A549 (cell line): Measurements from ENCODE around the gene SHOC2. TPM values are rescaled to one million over a fixed set of nuclear protein-coding genes. Genes with fewer than 3 reads are reported as not detected.

Experiments
- ATAC-seq, 2 experiments: fragments of 200-7000 bp in 1 of 2; fragments of >200 bp in 1 of 2; cut with Nextera tagmentation in 1 of 2; cut with Tn5 transposase in 1 of 2; 3 replicates each; pipeline versions ENCODE4 v1.8.0 to v1.9.1; 2018 to 2020; ENCODE audit warnings: mild to moderate bottlenecking in 1 of 2, moderate library complexity in 1 of 2
- CTCF ChIA-PET: fragments of 300-600 bp; sonication (Branson Sonifier 250); formaldehyde crosslinking; extraction: SDS; loops from one replicate; lab custom pipeline; 2021; ENCODE audit warnings: antibody characterized with exemption, inconsistent platforms; lab: Yijun Ruan, JAX
- POLR2A ChIA-PET: fragments of 350-600 bp; formaldehyde crosslinking; extraction: SDS; loops from one replicate; lab custom pipeline; 2021; ENCODE audit warnings: antibody characterized with exemption, inconsistent platforms; lab: Yijun Ruan, JAX
- DNase-seq, 2 experiments: peaks; one replicate each; pipeline versions ENCODE4 v3.0.0 to v3.0.0-alpha.2; 2011 to 2016; ENCODE audit warnings: low read depth in 1 of 2, low spot score in 1 of 2
- FAIRE-seq: peaks from 2 replicates; lab custom pipeline; 2011; peaks lifted over from hg19 to GRCh38; lab: Jason Lieb, UNC
- H3K27ac ChIP-seq, 2 experiments: fragments of >200 bp; sonication (Bioruptor Twin); formaldehyde crosslinking; 3 replicates each; pipeline ENCODE4 v1.5.1; 2016 to 2017
- H3K4me1 ChIP-seq: fragments of >200 bp; sonication (Bioruptor Twin); formaldehyde crosslinking; 3 replicates; pipeline ENCODE4 v1.6.1; 2016
- H3K4me2 ChIP-seq: fragments of >200 bp; sonication (Bioruptor Twin); formaldehyde crosslinking; 3 replicates; pipeline ENCODE4 v1.6.1; 2016
- H3K4me3 ChIP-seq: fragments of >200 bp; sonication (Bioruptor Twin); formaldehyde crosslinking; 3 replicates; pipeline ENCODE4 v1.5.1; 2016
- H3K9me3 ChIP-seq: fragments of >200 bp; sonication (Bioruptor Twin); formaldehyde crosslinking; 3 replicates; pipeline ENCODE4 v1.6.1; 2016
- ATOH8 ChIP-seq: fragments of 250-450 bp; sonication (Bioruptor Pico); IDR thresholded peaks from 2 replicates; pipeline ENCODE4 v1.5.0; 2020; ENCODE audit warnings: low read depth, mild to moderate bottlenecking, moderate library complexity
- BHLHE40 ChIP-seq: IDR thresholded peaks from 2 replicates; pipeline ENCODE4 v1.6.1; 2012; ENCODE audit warnings: low read depth, low read length, inconsistent platforms
- CBX8 ChIP-seq: fragments of 200-600 bp; sonication (generic); IDR thresholded peaks from 2 replicates; pipeline ENCODE4 v1.6.1; 2016
- EHMT2 ChIP-seq: fragments of 200-600 bp; sonication (generic); IDR thresholded peaks from 2 replicates; pipeline ENCODE4 v1.6.1; 2016; ENCODE audit warnings: antibody characterized with exemption, low read depth, mild to moderate bottlenecking, moderate library complexity
- ESRRA ChIP-seq: fragments of 150-350 bp; IDR thresholded peaks from 2 replicates; pipeline ENCODE4 v1.6.1; 2014; ENCODE audit warnings: mild to moderate bottlenecking, low read length, borderline replicate concordance
- FOSB ChIP-seq: fragments of 250-450 bp; sonication (Bioruptor Pico); IDR thresholded peaks from 2 replicates; pipeline ENCODE4 v1.5.0; 2020; ENCODE audit warnings: mild to moderate bottlenecking, moderate library complexity
- FOSL2 ChIP-seq, 2 experiments: fragments of 450-650 bp in 1 of 2; fragments of >200 bp in 1 of 2; sonication (Bioruptor Twin) in 1 of 2; formaldehyde crosslinking; IDR thresholded peaks; 2 replicates each; pipeline versions ENCODE4 v1.5.0 to v1.6.1; 2016 to 2020; ENCODE audit warnings: mild to moderate bottlenecking in 1 of 2, moderate library complexity in 1 of 2
- HDAC2 ChIP-seq: fragments of 200-600 bp; sonication (generic); IDR thresholded peaks from 2 replicates; pipeline ENCODE4 v1.6.1; 2016
- JUN ChIP-seq, 2 experiments: fragments of >200 bp; sonication (Bioruptor Twin); formaldehyde crosslinking; IDR thresholded peaks; 2 replicates in 1 of 2; 3 replicates in 1 of 2; pipeline ENCODE4 v1.6.1; 2016 to 2017
- KDM5A ChIP-seq: fragments of 200-600 bp; sonication (generic); IDR thresholded peaks from 2 replicates; pipeline ENCODE4 v1.6.1; 2016; ENCODE audit warnings: antibody characterized with exemption, mild to moderate bottlenecking
- MAX ChIP-seq: IDR thresholded peaks from 2 replicates; pipeline ENCODE4 v1.6.1; 2012
- MAZ ChIP-seq: fragments of 150-350 bp; IDR thresholded peaks from 2 replicates; pipeline ENCODE4 v1.6.1; 2014; ENCODE audit warnings: antibody characterized with exemption, low read depth, low read length, borderline replicate concordance
- MYC ChIP-seq: IDR thresholded peaks from 2 replicates; pipeline ENCODE4 v1.6.1; 2012; ENCODE audit warnings: mild to moderate bottlenecking, inconsistent platforms, low read length, improper control_type of control experiment, borderline replicate concordance
- NFE2L2 ChIP-seq: fragments of 150-350 bp; conservative IDR thresholded peaks from 2 replicates; pipeline ENCODE4 v1.6.1; 2014; ENCODE audit warnings: low read length
- NR3C1 ChIP-seq: fragments of >200 bp; sonication (Bioruptor Twin); formaldehyde crosslinking; IDR thresholded peaks from 3 replicates; pipeline ENCODE4 v1.6.1; 2017
- PHF8 ChIP-seq: fragments of 200-600 bp; sonication (generic); IDR thresholded peaks from 2 replicates; pipeline ENCODE4 v1.6.1; 2016; ENCODE audit warnings: low read depth, mild to moderate bottlenecking, antibody characterized with exemption, moderate library complexity, borderline replicate concordance
- RARB ChIP-seq: fragments of 250-450 bp; sonication (Bioruptor Pico); IDR thresholded peaks from 2 replicates; pipeline ENCODE4 v1.8.0; 2021; ENCODE audit warnings: mild to moderate bottlenecking, moderate library complexity
- RCOR1 ChIP-seq: fragments of 150-350 bp; IDR thresholded peaks from 2 replicates; pipeline ENCODE4 v1.6.1; 2014; ENCODE audit warnings: antibody characterized with exemption, low read length, low read depth
- RFX5 ChIP-seq: fragments of 450-650 bp; IDR thresholded peaks from 2 replicates; pipeline ENCODE4 v1.7.1; 2014; ENCODE audit warnings: antibody characterized with exemption, mild to moderate bottlenecking, moderate library complexity
- SMC3 ChIP-seq: fragments of >200 bp; sonication (Bioruptor Twin); formaldehyde crosslinking; IDR thresholded peaks from 3 replicates; pipeline ENCODE4 v1.6.1; 2018; ENCODE audit warnings: inconsistent platforms
- TFCP2L1 ChIP-seq: fragments of 250-450 bp; sonication (Bioruptor Pico); IDR thresholded peaks from 2 replicates; pipeline ENCODE4 v1.5.0; 2021; ENCODE audit warnings: mild to moderate bottlenecking
- TP53 ChIP-seq: fragments of 250-450 bp; sonication (Bioruptor Pico); IDR thresholded peaks from 2 replicates; pipeline ENCODE4 v1.5.0; 2021; ENCODE audit warnings: mild to moderate bottlenecking, moderate library complexity
- ZFP36 ChIP-seq: fragments of 450-650 bp; IDR thresholded peaks from 2 replicates; pipeline ENCODE4 v1.6.1; 2014; ENCODE audit warnings: borderline replicate concordance; ENCODE audit not compliant: partially characterized antibody
- WGBS: methylation state at CpG from one replicate; pipeline ENCODE4 v1.1.6; 2017; ENCODE audit errors: missing lambda C conversion rate; 5-methylcytosine and 5-hydroxymethylcytosine counted together
- polyA plus RNA-seq, 4 experiments: library from polyadenylated mRNA; depleted of rRNA in 3 of 4; stranded (reverse); fragments of >200 nt; fragmentation: RNase III in 1 of 4; extraction: RNeasy Plus Mini Kit Qiagen cat#74134 plus additional on column Dnase treatment in 1 of 4; gene quantifications; 2 replicates in 3 of 4; 3 replicates in 1 of 4; pipeline ENCODE4 v1.2.3, GENCODE V29; 2011 to 2017

The SHOC2 gene
- polyA plus RNA-seq, 2 of the 4 experiments (the other 2 are of a cell fraction), result 20.5 to 32.1 TPM

- TF ChIP-seq MYC, result peak; percentile 9
- peak; percentile 82; the same call in 1 of the 2 replicates for TF ChIP-seq TFCP2L1 (CRISPR knock-in tag)
- peak; percentile 60; the same call in 1 of the 2 replicates for TF ChIP-seq FOSB (CRISPR knock-in tag)
- TF ChIP-seq BHLHE40, result no peak
- no peak for TF ChIP-seq NR3C1
- TF ChIP-seq HDAC2, result no peak
These were observed 608 bp upstream of the SHOC2 start, which contains the start of gene BBIP1 (continued) for GRCh38 chr10:110918643-110919348.

- POLR2A ChIA-PET, result no interaction called here
- ATAC-seq (peak in 1 of 2 experiments; percentile 23; a peak in 3 of 6 replicates), DNase-seq (peak in 1 of 2 experiments; percentile 54), FAIRE-seq (no peak)
- Histone ChIP-seq H3K4me1 (peaks cover 60% of the 10 kb centered on the region), H3K27ac (peak overlapping the region; percentile 87 to 98), H3K4me3 (peak overlapping the region; percentile 78), H3K9me3 (no peaks in the 10 kb centered on the region), H3K4me2 (peak overlapping the region; percentile 90)
- under 1% methylated on average over 30 of the region's 44 CpGs for WGBS
- CTCF ChIA-PET, result no interaction called here
- TF ChIP-seq CBX8 (no peak), PHF8 (peak; percentile 11; the same call in 1 of the 2 replicates)
These were observed 822 bp downstream of the SHOC2 start for GRCh38 chr10:110919971-110920881.

- peak in 1 of 2 experiments; percentile 56 for DNase-seq
- no peaks in the 10 kb centered on the region for H3K9me3 ChIP-seq
- ChIA-PET CTCF (interaction anchor here (0.9 kb wide), 1 partner anchor 69 kb away, joined by 3 read pairs; no protein-coding TSS in a partner anchor), POLR2A (no interaction called here)
- H3K27ac ChIP-seq, result peak overlapping the region in 1 of 2 experiments; percentile 3; a peak in 1 of 6 replicates
- TF ChIP-seq RARB (CRISPR knock-in tag) (no peak), FOSL2 (IDR thresholded peaks at IDR 0.05) (no peak), FOSL2 (CRISPR knock-in tag; IDR thresholded peaks at IDR 0.05) (peak; percentile 14; the same call in 1 of the 2 replicates), MAX (0 out of 2 replicates have a peak, but pooled peaks have one; percentile 31), RFX5 (no peak)
- 0 out of 6 replicates have a peak, but pooled peaks of 1 of the 2 experiments have one; percentile 12 for ATAC-seq
- peak; percentile 56 for FAIRE-seq
- peaks cover 39% of the 10 kb centered on the region for H3K4me1 ChIP-seq
- H3K4me2 ChIP-seq, result peak overlapping the region; percentile 90
- H3K4me3 ChIP-seq, result no peak overlapping the region
- 0% methylated on average over 2 of the region's 2 CpGs for WGBS
These were observed 4.6 kb downstream of the SHOC2 start for GRCh38 chr10:110923856-110924493.

GRCh38 chr10:110927461-110927860 lies 8.1 kb downstream of the SHOC2 start:
- no peak for DNase-seq
- FAIRE-seq, result no peak
- CTCF ChIA-PET, result interaction anchor here (0.9 to 1.6 kb wide), 3 partner anchors 9 to 41 kb away, joined by 3 read pairs; no protein-coding TSS in a partner anchor
- Histone ChIP-seq H3K27ac (no peak overlapping the region), H3K4me1 (peaks cover 24% of the 10 kb centered on the region), H3K4me3 (no peak overlapping the region), H3K9me3 (no peaks in the 10 kb centered on the region), H3K4me2 (no peak overlapping the region)
- no peak for ATAC-seq
- POLR2A ChIA-PET, result no interaction called here
- no peak for TF ChIP-seq RCOR1
- TF ChIP-seq TP53, result no peak
- no peak for TF ChIP-seq BHLHE40
- no peak for TF ChIP-seq NFE2L2
- no peak for TF ChIP-seq ATOH8 (CRISPR knock-in tag)
- no peak for TF ChIP-seq CBX8
- TF ChIP-seq KDM5A, result no peak
- no peak for TF ChIP-seq EHMT2
- TF ChIP-seq SMC3, result no peak
- no peak for TF ChIP-seq JUN (IDR thresholded peaks at IDR 0.05)
- TF ChIP-seq ZFP36, result no peak
- no peak for TF ChIP-seq MAZ
- no peak for TF ChIP-seq ESRRA
- no peak for TF ChIP-seq MYC
- 93% methylated on average over 2 of the region's 2 CpGs for WGBS
